ENCODE measurements around the gene SLC6A13.
"Not testable (repeated sequence)": the region's sequence is repeated elsewhere in the genome, so short reads cannot be mapped to it uniquely, and the experiment has no call there.

Gene SLC6A13

DNA sequence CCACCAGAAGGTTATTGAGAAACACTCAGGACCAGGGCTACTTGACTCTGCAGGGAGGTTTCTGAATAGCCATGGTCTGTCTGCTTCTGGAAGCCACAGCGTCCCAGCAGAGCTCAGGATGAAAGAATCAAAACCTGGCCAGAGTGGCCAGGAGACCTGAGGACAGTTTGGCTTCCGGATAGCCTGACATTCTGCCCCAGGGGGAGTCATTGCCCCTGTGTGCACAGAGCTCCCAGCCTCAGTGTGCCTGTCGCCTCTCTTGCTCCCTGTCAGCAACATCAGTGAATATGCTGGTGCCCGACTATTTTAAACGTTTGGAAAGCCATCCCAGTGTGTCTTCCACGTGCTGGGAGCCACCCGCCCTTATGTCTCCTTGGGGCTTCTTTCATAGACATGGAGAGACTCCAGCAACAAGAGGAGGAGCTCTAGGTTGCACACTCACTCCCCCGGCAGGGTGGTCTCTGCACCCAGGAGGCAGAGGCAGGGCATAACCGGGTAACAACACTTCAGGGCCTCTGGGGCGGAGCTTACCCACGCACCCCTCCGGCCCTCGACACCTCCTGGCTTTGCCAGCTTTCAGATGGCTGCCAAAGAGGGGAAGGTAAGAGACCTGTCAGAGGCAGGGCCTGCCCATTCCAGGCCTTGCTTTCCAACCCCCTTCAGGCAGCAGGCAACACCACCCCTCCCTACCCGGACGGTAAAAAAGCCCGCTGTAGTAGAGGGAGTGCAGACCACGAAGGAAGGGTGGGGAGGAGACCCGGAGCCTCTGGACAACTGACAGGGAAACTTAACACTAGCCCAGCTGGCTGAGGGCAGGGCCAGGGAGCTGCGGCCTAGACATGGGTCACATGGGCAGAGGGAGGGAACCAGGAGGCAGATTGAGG lies 29.7 kb downstream of the SLC6A13 start:
- DNase-seq: peak in 2 of 4 experiments; percentile 40 to 41

DNA sequence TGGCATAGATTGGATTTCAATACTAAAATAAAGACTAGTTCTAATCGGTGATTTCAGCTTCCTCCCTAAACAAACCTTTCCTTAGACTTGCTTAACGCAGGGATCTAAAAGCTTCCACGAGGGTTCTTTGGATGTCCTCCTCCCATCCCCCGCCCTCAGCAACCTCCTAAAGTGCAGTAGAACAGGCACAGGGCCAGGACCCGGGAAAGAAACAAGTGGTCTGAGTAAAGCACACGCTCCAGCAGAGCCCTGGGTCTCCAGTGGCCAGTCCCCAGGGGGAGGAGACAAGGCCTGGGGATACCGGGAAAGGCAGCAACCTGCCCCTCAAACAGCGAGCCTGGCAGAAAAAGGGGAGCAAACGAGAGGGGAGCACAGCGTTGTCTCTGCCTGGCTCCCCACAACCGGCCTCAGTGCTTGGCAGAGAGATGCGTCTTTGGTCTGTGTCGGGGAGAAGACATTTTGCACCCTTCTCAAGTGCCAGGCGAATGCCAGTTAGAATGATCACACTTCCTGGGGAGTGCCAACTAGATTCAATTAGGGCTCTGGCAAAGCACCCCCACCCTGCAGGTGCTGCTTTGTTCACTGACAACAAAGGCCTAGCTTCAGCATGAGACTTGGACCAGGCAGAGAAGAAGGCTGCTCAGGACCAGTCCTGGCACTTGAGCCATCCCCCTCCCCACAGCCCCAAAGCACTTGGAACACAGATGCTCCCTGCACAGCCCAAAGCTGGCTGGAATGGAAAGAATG lies 31.5 kb downstream of the SLC6A13 start:
- DNase-seq: no peak

DNA sequence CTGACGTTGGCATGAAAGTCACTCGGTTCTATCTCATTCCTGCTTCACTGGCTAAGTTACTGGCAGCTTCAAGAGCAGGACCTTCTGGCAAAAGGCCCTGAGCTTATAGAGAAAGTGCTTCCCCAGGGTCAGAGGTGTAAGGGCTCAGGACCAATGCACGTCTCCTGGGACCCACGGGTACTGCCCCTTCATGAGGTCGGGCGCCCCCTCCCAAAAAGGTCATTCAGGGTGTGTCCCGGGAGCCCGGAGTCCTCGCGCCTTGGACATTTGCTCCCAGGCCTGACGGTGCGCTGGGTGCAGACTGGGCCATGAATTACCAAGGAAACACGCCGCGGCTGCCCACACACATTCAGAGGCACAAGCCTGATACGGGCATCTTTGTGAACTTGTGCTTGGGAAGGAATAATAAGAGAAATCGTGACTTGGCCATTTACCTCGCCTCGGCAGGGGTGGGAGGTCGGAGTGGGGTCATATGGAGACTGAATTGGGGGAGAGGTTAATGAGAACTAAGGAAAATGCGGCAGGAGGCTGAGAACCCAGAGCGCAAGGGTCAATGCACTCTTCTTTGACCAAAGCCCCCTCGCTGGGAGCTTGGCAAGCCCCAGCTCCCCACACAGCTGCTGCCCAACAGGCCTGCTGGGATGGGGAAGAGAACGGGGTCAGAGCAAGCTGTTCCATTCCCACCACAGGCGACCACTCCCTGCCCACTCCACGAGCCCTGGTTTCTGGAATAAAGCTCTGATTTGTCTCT lies 33.0 kb downstream of the SLC6A13 start:
- DNase-seq: no peak

DNA sequence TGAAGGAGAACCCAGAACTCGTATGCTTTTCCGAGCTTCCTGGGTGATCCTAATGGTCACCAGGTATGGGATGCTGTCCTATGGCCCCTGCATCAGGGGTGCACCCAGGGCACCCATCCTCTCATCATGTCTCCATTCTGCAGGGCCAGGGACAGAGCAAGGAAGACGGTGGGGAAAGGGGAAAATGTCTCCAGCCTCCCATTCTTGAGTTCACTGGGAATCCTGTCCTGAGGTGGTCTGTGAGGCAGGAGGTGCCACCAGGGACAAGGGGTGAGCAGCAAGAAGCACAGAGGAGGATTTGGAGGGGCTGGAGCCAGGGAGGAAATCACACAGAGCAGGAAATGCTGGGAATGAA lies 33.8 kb downstream of the SLC6A13 start:
- DNase-seq: no peak

DNA sequence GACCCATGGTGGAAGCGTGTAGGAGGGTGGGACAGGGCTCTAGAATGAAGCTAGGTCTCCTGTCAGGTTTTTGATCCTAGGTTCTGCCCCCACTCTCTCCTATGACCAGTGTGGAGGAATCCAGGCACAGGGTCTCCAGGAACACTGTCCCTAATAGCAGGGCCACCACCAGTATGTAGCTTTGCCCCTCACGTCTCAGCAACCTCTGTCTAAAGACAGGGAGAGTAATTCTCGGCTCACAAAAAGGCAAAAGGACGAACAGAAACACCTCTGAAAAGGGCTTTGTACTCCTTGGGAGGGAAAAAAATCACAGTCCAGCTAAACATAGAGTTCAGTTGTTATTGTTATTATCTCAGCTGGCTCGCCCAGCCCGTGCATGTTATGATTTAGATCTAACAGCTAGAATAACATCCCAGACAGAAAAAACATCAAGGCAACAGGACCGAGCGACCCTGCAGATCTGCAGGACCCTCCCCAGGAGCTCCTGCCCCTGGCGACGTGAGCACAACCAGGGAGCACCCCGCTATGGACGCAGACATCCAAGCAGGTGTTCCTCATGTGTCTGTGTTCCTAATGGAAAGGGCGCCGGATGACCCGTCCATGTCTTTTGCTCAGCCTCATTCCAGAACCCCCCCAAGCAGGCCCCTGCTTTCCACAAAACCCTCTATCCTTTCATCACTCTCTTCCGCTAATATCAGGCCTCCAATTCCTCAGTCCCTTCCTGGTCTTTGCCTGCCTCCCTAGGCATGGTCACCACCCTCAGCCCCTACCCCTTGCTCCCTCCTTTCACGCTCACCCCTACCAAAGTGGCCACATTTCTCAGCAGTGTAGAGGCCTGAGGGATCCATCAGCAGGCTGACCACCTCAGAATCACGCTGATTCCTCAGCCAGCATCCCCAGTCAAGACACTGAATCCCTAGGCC lies 34.5 kb downstream of the SLC6A13 start:
- no peak for DNase-seq

DNA sequence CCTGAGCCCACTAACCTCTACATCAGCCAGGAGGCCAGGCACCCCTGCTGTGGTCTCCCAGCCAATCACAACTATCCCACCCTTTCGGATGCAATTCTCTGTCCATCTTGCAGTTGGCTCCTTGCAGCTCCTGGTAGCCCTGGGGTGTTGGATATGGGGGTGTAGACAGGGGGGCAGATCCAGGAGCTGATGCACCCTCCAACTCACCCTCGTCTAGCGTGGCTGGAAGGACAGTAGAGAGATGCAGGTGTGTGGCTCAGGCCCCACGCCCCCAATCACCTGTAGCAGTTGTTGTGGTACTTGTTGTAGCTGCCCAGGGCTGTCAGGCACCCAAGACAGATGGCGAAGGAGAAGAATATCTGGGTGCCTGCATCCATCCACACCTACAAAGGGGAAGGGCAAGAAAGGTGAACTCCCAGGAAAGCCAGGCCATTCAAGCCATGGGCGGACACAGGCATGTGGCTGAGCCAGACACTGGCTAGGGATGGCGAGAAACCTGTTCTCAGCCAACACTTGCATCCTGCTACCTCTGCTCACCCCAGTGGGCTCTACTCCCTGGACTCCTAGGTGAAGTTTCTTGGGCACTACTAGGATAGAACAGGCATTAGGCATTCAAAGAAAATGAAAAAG lies 35.2 kb downstream of the SLC6A13 start:
- DNase-seq: no peak

DNA sequence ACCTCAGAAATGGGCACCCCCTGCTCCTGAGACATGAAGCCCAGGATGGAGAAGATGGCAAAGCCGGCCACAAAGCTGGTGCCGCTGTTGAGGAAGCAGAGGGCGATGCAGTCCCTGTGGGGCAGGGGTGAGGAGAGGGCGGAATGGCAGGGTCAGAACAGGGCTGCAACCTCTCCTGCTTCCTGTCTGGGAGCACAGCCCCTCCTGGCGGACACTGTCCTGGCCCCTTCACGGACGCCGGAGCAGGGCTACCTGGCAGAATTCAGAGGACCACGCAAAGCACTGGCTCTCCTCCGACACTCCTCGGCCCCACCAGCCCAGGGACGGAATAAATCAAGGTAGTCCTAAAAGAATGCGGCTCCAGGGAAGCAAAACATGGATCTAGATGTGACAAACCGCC lies 36.2 kb downstream of the SLC6A13 start:
- no peak for DNase-seq

DNA sequence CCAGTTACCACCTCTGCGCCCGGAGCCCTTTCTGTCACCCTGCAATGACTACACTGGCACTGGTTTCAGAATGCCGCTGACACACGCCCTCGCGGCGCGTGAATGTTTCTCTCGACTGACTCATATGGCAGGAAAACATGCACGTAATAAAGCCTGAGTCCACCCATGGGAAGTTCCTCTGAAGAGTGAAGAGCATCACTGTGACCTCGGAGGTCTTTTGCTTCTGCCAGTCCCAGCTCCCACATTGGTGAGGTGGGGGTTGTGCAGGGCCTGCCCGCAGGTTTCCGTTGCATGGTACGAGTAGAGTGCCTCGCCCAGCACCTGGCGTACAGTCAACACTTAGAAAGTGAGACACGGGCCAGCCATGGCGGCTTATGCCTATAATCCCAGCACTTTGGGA lies 37.6 kb downstream of the SLC6A13 start:
- DNase-seq: no peak

DNA sequence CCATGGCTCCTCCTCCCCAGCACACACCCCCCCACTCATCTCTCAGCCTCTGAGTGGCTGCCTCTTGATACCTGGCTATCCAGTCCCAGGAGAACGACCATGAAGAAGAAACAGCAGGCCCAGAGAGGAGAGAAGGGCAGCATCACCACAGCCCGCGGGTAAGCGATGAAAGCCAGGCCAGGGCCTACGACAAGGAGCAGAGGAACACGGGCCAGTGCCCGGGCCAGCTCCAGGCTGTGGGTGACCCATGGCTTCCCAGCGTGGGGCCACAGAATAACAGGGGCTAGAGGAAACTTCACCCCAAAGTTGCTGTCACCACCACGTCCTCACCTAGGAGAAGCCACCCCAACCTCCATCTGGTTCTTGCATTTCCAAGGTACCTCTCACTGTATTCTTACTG lies 38.3 kb downstream of the SLC6A13 start:
- DNase-seq: no peak

DNA sequence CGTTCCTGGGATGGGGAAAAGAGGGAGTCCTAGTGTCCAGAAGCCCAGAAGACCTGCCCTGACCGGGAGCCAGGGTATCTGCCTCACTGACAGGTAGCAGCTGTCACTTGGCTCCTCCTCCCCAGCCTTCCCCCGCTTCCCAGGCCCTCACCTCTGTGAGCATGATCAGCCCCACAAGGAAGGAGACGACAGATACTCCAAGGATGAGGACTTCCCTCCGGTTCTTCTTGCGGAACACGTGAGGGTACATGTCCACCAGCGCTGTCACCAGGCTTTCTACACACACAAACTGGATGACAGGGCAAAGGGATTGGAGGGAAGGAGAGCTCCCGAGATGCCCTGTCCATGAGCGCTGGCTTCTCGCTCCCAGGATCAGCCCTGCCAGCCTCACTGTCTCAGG lies 38.8 kb downstream of the SLC6A13 start:
- DNase-seq: no peak

DNA sequence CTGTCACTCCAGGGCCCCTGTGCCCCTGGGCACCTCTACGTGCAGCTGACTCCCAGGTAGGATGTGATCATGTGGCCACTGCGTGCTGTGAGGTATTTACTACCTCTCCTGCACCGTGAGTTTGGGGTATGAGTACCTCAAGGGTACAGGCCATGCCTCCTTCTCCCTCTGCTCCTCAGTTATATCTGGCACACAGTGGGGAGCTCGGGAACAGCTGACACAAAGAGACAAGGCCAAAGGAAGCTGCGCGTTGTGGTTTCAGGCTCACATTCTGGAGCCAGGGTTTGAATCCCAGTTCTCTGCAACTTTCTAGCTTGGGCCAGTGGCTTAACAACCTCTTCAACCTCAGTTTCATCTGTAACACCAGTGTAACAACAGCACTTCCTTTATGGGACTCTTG lies 40.9 kb downstream of the SLC6A13 start:
- DNase-seq: no peak

DNA sequence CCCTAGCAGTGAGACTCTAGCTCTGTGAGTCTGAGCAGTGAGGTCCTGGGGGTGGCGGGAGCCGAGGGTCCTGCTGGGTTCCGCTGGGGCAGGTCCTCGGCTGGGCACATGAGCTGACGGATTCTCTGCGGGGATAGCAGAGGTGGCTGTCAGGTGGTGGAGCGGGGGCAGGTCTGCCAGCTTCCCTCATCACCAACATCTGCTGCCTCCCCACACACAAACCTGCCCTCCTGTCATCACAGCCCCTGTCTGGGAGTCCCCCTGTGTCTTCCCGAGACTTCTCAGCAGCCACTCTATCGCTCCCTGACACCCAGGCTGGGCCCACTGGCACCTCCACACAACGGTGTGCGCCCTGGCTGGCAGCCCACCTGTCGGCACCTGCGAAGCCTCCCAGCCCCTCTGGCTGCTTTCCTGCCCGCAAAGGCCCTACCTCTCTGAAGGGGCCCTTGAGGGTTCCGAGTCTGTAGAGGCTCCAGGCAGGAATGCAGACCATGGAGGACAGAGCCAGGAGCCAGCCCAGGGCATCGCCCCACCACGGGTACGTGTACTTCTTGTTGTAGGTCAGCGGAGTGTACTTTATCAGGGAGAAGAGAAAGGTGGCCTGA lies 41.6 kb downstream of the SLC6A13 start:
- DNase-seq: no peak

DNA sequence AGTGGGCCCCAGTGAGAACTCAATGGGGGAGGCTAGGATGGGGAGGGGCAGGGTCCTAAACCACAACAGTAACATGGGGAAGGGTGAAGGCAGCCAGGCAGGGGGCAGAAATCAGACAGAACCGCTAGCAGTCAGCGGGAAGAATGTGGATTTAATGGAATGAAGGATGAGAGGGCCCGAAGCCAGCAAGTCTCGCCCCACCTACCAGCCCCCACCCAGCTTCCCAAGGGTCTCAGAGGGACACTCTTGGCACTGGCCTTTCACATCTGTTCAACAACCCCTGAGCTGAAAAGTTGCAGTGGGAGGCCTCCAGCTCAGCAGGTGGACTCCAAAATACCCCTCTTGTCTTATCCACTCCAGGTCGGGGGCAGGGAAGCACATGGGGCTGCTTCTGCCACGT lies 42.1 kb downstream of the SLC6A13 start:
- DNase-seq: no peak

DNA sequence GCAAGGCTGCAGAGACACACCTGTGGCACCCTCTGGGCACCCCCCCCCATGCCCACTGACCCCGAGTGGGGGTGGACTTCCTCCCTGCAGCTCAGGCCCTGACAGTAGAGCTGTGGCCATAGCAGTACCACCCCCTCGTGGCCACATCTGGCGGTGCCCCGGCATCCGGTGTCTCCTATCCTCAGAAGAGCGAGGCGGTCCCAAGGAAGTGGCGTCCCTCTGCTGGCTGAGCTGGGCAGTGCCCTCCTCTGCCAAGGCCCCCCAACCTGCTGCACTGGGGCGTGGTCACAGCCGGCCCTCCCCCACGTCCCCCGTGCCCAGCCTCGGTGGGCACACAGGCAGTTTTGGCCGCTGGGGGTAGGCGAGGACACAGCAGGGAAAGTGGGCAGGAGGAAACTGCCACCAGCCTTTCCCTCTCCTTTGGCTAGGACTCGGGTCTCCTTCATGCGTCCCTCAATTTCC lies 42.7 kb downstream of the SLC6A13 start:
- DNase-seq: peak; percentile 92 to 96 (median 94)

DNA sequence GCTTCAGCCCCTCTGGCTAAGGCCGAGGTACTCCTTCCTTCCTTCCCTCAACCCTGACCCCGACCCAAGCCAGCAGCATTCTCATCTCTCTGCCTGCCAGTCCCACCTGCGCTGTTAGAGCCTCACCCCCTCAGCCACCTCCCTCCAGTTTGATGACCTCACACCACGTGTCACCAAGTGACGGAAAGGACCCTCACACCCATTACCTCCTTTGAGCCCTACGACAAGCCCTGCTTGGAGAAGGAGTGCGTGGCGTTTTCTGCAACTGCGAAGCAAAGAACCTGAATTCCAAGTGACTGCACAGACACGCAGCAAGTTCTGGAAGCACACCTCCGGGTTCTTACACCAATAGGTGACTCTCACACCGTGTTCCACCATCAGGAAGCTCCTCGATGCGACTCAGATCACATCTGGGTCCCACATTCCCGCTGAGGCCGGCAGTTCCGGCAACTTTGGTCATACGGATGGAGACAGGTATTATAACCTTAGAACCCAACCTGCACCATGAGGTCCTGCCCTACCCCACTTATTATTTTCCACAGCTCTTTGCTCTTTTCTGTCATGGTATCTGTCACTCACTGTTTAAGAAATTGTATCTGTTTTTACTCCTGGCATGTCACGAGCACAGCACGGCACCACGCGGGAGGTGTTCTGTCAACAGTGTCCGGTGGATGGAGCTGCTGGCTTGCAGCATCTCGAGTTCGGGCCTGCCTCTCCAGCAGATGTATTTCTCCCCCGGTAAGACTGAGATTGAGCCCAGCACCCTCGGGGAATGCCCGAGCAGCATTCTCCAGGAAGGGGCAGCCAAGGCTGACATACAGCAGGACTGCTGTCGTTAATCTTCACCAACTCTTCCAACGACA lies 43.7 kb downstream of the SLC6A13 start:
- no peak for DNase-seq

DNA sequence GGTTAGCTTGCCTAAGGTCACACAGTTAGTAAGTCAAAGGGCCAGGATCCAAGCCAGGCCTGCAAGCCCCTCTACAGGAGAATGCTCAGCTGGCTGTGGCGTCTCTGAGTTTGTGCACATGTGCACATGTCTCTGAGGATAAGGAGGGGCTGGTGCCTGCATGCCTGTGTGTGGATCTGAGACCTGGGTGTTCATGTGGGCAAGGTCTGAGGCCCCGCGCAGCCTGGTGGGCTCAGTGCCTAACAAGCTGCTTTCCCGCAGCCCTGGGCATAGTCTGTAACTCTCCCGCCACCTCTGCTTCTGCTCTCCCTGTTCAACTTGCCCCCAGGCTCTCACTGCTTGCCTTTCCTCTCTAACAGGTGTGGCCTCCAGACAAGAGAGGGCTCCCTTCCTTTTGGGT lies 44.4 kb downstream of the SLC6A13 start:
- DNase-seq: no peak

DNA sequence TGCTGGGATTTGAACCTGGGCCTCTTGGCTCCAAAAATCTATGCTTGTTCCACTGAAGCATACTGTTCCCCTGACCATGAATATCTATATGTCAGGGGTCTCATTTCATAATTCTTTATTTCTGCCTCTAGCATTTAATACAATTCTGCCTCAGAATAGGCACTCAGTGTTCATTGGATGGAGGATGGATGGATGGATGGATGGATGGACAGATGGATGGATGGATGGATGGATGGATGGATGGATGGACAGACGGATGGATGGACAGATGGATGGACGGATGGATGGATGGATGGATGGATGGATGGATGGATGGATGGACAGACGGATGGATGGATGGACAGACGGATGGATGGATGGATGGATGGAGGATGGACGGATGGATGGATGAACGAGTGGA lies 45.6 kb downstream of the SLC6A13 start:
- not testable (repeated sequence) for DNase-seq

DNA sequence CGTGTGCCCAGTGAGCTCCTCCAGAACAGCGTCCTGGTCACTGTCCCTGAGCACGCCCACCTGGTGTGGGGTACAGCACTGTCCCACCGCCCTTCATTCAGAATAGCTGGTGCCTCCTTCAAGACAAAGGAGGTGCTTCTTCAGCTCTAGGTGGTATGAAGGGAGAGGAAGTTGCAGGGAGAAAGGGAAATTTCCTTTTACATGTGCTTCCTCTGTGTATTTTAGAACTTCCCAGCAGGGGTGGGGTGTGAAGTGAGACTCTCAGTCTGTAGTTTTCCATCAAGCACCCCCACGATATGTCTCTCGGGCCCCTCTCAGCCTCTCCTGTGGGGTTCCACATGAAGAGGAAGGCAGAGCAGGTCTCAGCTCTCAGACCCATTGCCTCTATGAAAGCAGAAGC lies 47.5 kb downstream of the SLC6A13 start:
- peak in 2 of 4 experiments; percentile 11 to 20 for DNase-seq

DNA sequence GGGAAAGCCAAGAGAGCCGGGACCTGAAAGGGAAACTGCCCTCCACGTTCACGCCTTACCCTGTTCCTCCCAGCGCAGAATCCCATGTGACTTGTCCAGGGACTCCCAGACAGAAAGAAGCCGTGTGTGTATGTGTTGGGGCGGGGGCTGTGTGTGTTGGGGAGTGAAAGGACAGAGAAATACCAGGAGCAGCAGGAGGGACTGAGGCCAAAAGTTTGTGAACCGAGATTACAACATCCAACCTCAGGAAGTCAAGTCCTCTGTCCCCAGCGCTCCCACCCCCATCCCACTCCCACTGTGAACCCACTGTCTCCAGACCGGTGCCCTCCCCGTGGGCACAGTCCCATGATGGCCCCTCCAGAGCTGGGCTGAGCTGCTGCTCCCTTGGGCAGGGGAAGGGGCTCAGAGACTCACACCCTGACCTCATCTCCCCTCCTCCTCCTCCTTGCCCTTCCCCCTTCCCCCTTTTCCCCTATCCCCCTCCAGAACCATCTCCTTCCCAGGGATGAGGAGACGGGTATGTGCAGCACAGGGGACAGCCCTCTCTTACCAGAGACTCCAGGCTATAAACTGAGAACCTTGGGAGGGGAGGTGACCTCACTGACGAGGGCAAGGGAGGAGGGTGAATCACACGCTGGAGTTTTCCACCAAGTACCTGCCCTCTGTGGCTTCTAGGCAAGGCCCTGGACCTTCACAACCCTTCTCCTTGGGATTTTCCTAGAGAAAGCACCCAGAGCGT lies 48.5 kb downstream of the SLC6A13 start, which contains the start of gene SLC6A12:
TSS of gene SLC6A12 (minus strand) at position 155 of the 739 bp plus-strand sequence. CDS start 4,171 bp downstream, outside the sequence.
- DNase-seq: peak; percentile 58 to 75 (median 68)

All from suppressor macrophage (primary cell).